Spleen (tissue), 11 donors: Measurements from ENCODE around the gene NGFR. TPM values are rescaled to one million over a fixed set of nuclear protein-coding genes. Genes with fewer than 3 reads are reported as not detected.
"Not testable (repeated sequence)": the region's sequence is repeated elsewhere in the genome, so short reads cannot be mapped to it uniquely, and the experiment has no call there.

Source experiments
- DNase-seq: peaks from one replicate; pipeline ENCODE4 v3.0.0-alpha.2; 2020
- H3K27ac ChIP-seq, 8 donors: fragments of 200-600 bp; sonication (generic) in 7 of 8; 1 replicate in 4 of 8; 2 replicates in 4 of 8; pipeline versions ENCODE4 v1.5.0 to v1.8.0; 2016 to 2021; ENCODE audit warnings: inconsistent platforms in 4 of 8, mild to moderate bottlenecking in 4 of 8, moderate library complexity in 1 of 8
- H3K27me3 ChIP-seq, 7 donors: fragments of 200-600 bp; sonication (generic) in 6 of 7; replicated peaks in 1 of 7; 1 replicate in 4 of 7; 2 replicates in 3 of 7; pipeline versions ENCODE4 v1.5.0 to v1.8.0; 2016 to 2021; ENCODE audit warnings: inconsistent platforms in 3 of 7, mild to moderate bottlenecking in 1 of 7
- H3K36me3 ChIP-seq, 6 donors: fragments of 200-600 bp; sonication (generic) in 5 of 6; 1 replicate in 4 of 6; 2 replicates in 2 of 6; pipeline versions ENCODE4 v1.5.0 to v1.8.0; 2016 to 2021; ENCODE audit warnings: inconsistent platforms in 2 of 6
- H3K4me1 ChIP-seq, 6 donors: fragments of 200-600 bp; sonication (generic) in 5 of 6; 1 replicate in 3 of 6; 2 replicates in 3 of 6; pipeline versions ENCODE4 v1.5.0 to v1.8.0; 2016 to 2021; ENCODE audit warnings: inconsistent platforms in 3 of 6
- H3K4me3 ChIP-seq, 8 donors: fragments of 200-600 bp; sonication (generic) in 7 of 8; 1 replicate in 4 of 8; 2 replicates in 4 of 8; pipeline versions ENCODE4 v1.5.0 to v1.8.0; 2016 to 2021; ENCODE audit warnings: inconsistent platforms in 4 of 8, mild to moderate bottlenecking in 4 of 8, moderate library complexity in 2 of 8
- H3K9me3 ChIP-seq, 8 donors: fragments of 200-600 bp; sonication (generic) in 7 of 8; 1 replicate in 4 of 8; 2 replicates in 4 of 8; pipeline versions ENCODE4 v1.5.0 to v1.8.0; 2016 to 2021; ENCODE audit warnings: inconsistent platforms in 4 of 8
- CTCF ChIP-seq, 11 experiments: fragments of 200-600 bp in 7 of 11; fragments of 450-650 bp in 4 of 11; sonication (generic) in 4 of 11; IDR thresholded peaks in 8 of 11; conservative IDR thresholded peaks in 3 of 11; 1 replicate in 7 of 11; 2 replicates in 4 of 11; pipeline versions ENCODE4 v1.4.0 to v1.8.0; 2016 to 2021; ENCODE audit warnings: antibody characterized with exemption in 11 of 11, inconsistent platforms in 4 of 11, mild to moderate bottlenecking in 1 of 11
- POLR2A ChIP-seq, 3 donors: fragments of 450-650 bp; IDR thresholded peaks; one replicate each; pipeline ENCODE4 v1.5.1; 2017; ENCODE audit warnings: antibody characterized with exemption in 3 of 3, mild to moderate bottlenecking in 1 of 3
- POLR2AphosphoS5 ChIP-seq, 3 donors: sonication (generic); formaldehyde crosslinking; IDR thresholded peaks; one replicate each; pipeline ENCODE4 v1.5.1; 2017; ENCODE audit warnings: antibody characterized with exemption in 3 of 3
- WGBS, 5 donors: extraction: QIAGEN DNeasy Blood & Tissue Kit in 3 of 5; methylation state at CpG; one replicate each; pipeline versions ENCODE4 v1.1.5 to v1.1.7; 2013 to 2018; 5-methylcytosine and 5-hydroxymethylcytosine counted together
- intact Hi-C: fragments of 100-400 bp; cut with DNase I; formaldehyde crosslinking; loops from one replicate; pipeline ENCODE4 v1.15.0; 2023; ENCODE audit warnings: low total_unique reads
- polyA plus RNA-seq, 3 donors: library from polyadenylated mRNA; stranded (reverse); fragments of 200-250 nt; gene quantifications; one replicate each; pipeline ENCODE4 v1.2.1, GENCODE V29; 2013
- total RNA-seq, 7 donors: library from RNA; depleted of rRNA in 3 of 7; stranded (reverse); fragments of >200 nt in 3 of 7; fragmentation: NEBNext Ultra II Directional in 4 of 7; extraction: Animal tissue kit (Norgen Biotek cat#: 25700) in 4 of 7; gene quantifications; one replicate each; pipeline versions ENCODE4 v1.1.0 to v1.2.1, GENCODE V29; 2016 to 2021
- donor health status: healthy with polysubstance abuse.
- donor health status: DM: no; HTN: no; CAD: no; lungs with moderate emphysema.
- donor health status: DM: no; HTN: no; CAD: no.
- donor health status: Bipolar disorder and iron deficiency.
- donor health status: healthy.
- donor health status: DM: no; HTN: no; CAD: no.
- donor health status: DM: yes; HTN: yes; CAD: no.

The NGFR gene
- total and polyA plus RNA-seq, 10 donors = 4.1 to 36.8 (median 13.9) TPM

- WGBS, 5 donors = 85 to 93% (median 88%) methylated on average over 16 to 20 of the region's 20 CpGs
- no peaks in the 10 kb centered on the region for H3K9me3 ChIP-seq
- H3K4me1 ChIP-seq = no peaks in the 10 kb centered on the region
- H3K36me3 ChIP-seq = no peaks in the 10 kb centered on the region
- DNase-seq = peak; percentile 68
- no peak overlapping the region for H3K27ac ChIP-seq
- TF ChIP-seq POLR2AphosphoS5 (IDR thresholded peaks at IDR 0.05) (no peak), POLR2A (IDR thresholded peaks at IDR 0.05) (no peak), CTCF (IDR thresholded peaks at IDR 0.05 in 8 of 11, conservative IDR thresholded peaks at IDR 0.05 in 3 of 11) (no peak)
- no peak overlapping the region for H3K4me3 ChIP-seq
- H3K27me3 ChIP-seq = peaks cover 0 to 21% (median 0%) of the 10 kb centered on the region in 7 donors
- intact Hi-C loops = loop anchor here (10.0 kb wide), 1 partner anchor 55 kb away; the partner anchor contains the start of gene NGFR
Observed at GRCh38 chr17:49549691-49550678, 54.9 kb downstream of the NGFR start.

GRCh38 chr17:49550764-49551163, 55.7 kb downstream of the NGFR start:
- H3K4me3 ChIP-seq, H3K27ac ChIP-seq, H3K9me3 ChIP-seq, DNase-seq, H3K36me3 ChIP-seq, H3K4me1 ChIP-seq: not testable (repeated sequence)
- H3K27me3 ChIP-seq = peaks cover 0 to 16% (median 0%) of the 10 kb centered on the region in 7 donors
- WGBS, 5 donors = 86 to 96% (median 91%) methylated on average over 9 of the region's 9 CpGs
- intact Hi-C loops = loop anchor here (10.0 kb wide), 1 partner anchor 56 kb away; the partner anchor contains the start of gene NGFR

GRCh38 chr17:49551221-49552069, 56.4 kb downstream of the NGFR start:
- Histone ChIP-seq H3K36me3 (no peaks in the 10 kb centered on the region), H3K4me3 (no peak overlapping the region), H3K4me1 (peaks cover 5 to 7% (median 6%) of the 10 kb centered on the region in 6 donors), H3K27me3 (peaks cover 0 to 13% (median 0%) of the 10 kb centered on the region in 7 donors), H3K9me3 (no peaks in the 10 kb centered on the region), H3K27ac (no peak overlapping the region)
- DNase-seq = peak; percentile 36
- WGBS, 5 donors = 80 to 92% (median 85%) methylated on average over 11 to 12 of the region's 12 CpGs
- intact Hi-C loops = loop anchor here (10.0 kb wide), 1 partner anchor 57 kb away; the partner anchor contains the start of gene NGFR
- TF ChIP-seq POLR2A (IDR thresholded peaks at IDR 0.05) = no peak
- TF ChIP-seq CTCF (IDR thresholded peaks at IDR 0.05 in 8 of 11, conservative IDR thresholded peaks at IDR 0.05 in 3 of 11) = no peak
- TF ChIP-seq POLR2AphosphoS5 (IDR thresholded peaks at IDR 0.05) = no peak

- intact Hi-C loops = loop anchor here (10.0 kb wide), 1 partner anchor 57 kb away; the partner anchor contains the start of gene NGFR
- peak; percentile 65 for DNase-seq
Observed at GRCh38 chr17:49552070-49552751, 57.1 kb downstream of the NGFR start.

More at GRCh38 chr17:49552070-49552751, 57.1 kb downstream of the NGFR start:
- H3K4me1 ChIP-seq = peaks cover 5 to 10% (median 8%) of the 10 kb centered on the region in 6 donors
- H3K4me3 ChIP-seq = no peak overlapping the region
- TF ChIP-seq POLR2A (IDR thresholded peaks at IDR 0.05) = no peak
- no peak for TF ChIP-seq CTCF (IDR thresholded peaks at IDR 0.05 in 8 of 11, conservative IDR thresholded peaks at IDR 0.05 in 3 of 11)
- no peak for TF ChIP-seq POLR2AphosphoS5 (IDR thresholded peaks at IDR 0.05)
- 85 to 93% (median 88%) methylated on average over 23 to 27 of the region's 27 CpGs for WGBS, 5 donors
- H3K36me3 ChIP-seq = no peaks in the 10 kb centered on the region
- peaks cover 0 to 16% (median 0%) of the 10 kb centered on the region in 7 donors for H3K27me3 ChIP-seq
- no peaks in the 10 kb centered on the region for H3K9me3 ChIP-seq
- H3K27ac ChIP-seq = no peak overlapping the region
